ENCODE results near the gene ROCK2. TPM values are rescaled to one million over a fixed set of nuclear protein-coding genes. Genes with fewer than 3 reads are reported as not detected.

ROCK2 gene
- total RNA-seq, 4 donors from 2014 or later: 18.0 to 34.8 (median 23.2) TPM

DNA sequence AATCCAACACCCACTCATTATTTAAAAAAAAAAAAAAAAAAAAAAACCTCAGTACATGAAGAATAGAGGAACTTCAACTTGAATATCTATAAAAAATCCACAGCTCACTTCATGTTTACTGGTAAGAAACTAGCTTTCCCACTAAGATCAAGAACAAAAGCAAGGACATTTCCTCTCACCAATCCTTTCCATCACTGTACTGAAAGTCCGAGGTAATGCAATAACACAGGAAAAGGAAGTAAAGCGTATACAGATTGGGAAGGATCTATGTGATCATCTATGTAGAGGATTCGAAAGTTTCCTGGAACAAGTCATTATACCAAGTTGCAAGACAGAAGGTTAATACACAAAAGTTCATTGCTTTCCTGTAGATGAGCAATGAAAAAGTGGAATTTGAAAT lies 63.2 kb downstream of the ROCK2 start:
- DNase-seq (ENCODE audit: low spot score in 2 of 2): no peak
- TF ChIP-seq, protein P1, sequence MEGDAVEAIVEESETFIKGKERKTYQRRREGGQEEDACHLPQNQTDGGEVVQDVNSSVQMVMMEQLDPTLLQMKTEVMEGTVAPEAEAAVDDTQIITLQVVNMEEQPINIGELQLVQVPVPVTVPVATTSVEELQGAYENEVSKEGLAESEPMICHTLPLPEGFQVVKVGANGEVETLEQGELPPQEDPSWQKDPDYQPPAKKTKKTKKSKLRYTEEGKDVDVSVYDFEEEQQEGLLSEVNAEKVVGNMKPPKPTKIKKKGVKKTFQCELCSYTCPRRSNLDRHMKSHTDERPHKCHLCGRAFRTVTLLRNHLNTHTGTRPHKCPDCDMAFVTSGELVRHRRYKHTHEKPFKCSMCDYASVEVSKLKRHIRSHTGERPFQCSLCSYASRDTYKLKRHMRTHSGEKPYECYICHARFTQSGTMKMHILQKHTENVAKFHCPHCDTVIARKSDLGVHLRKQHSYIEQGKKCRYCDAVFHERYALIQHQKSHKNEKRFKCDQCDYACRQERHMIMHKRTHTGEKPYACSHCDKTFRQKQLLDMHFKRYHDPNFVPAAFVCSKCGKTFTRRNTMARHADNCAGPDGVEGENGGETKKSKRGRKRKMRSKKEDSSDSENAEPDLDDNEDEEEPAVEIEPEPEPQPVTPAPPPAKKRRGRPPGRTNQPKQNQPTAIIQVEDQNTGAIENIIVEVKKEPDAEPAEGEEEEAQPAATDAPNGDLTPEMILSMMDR (IDR thresholded peaks at IDR 0.05): no peak
- TF ChIP-seq POLR2A (IDR thresholded peaks at IDR 0.05): no peak
- intact Hi-C loops (cut with DNase I; ENCODE audit: low total_unique reads): no loop called here
- 80 to 81% methylated on average over 3 of the region's 3 CpGs for WGBS, 2 donors
- no peak overlapping the region for H3K4me3 ChIP-seq (ENCODE audit: low read depth, poor library complexity, severe bottlenecking)

DNA sequence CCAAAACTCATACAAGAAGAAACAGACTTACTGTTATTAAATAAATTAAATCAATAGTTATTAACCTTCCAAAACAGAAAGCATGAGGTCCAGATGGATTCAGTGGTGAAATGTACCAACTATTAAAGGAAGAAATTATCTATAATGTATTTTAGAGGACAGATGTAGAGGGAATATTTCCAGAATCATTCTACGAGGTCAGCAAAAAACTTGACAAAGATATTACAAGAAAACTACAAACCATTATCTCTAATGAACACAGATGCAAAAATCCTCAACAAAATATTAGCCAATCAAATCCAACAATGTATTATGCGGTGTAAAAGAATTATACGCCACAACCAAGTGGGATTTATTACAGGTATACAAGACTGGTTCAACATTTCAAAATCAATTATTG lies 63.7 kb downstream of the ROCK2 start:
- whole genome bisulfite sequencing, 2 donors: 90 to 97% methylated on average over 3 of the region's 3 CpGs
- intact Hi-C loops (cut with DNase I; ENCODE audit: low total_unique reads): no loop called here
- DNase-seq (ENCODE audit: low spot score in 2 of 2): no peak
- no peak overlapping the region for H3K4me3 ChIP-seq (ENCODE audit: low read depth, poor library complexity, severe bottlenecking)
- TF ChIP-seq, protein P1 (IDR thresholded peaks at IDR 0.05): no peak
- no peak for TF ChIP-seq POLR2A (IDR thresholded peaks at IDR 0.05)

DNA sequence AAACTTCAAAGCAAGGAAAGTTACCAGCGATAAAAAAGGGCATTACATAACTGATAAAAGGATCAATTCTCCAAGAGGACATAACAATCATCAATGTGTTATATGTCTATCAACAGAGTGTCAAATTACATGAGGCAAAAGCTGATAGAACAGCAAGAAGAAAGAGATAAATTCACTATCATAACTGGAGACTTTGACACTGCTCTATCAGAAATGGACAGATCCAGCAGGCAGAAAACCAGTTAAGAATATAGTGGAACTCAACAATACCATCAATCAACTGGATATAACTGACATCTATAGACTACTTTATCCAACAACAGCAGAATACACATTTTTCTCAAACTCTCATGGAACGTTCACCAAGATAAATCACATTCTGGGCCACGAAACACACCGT lies 65.0 kb downstream of the ROCK2 start:
- no peak overlapping the region for H3K4me3 ChIP-seq (ENCODE audit: low read depth, poor library complexity, severe bottlenecking)
- WGBS, 2 donors: 68 to 88% methylated on average over 4 of the region's 4 CpGs
- TF ChIP-seq, protein P1 (IDR thresholded peaks at IDR 0.05): no peak
- no peak for DNase-seq (ENCODE audit: low spot score in 2 of 2)
- intact Hi-C loops (cut with DNase I; ENCODE audit: low total_unique reads): no loop called here

DNA sequence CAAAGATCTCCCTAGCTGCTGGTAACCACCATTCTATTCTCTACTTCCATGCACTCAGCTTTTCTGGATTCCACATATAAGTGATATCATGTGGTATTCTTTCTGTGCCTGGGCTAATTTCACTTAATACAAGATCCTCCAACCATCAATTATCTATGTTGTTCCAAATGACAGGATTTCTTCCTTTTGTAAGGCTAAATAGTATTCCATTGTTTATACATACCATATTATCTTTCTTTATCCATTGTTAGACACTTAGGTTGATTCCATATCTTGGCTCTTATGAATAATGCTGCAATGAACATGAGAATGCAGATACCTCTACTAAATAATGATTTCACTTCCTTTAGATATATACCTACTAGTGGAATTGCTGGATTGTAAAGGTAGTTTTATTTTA lies 66.2 kb downstream of the ROCK2 start:
- TF ChIP-seq POLR2A (IDR thresholded peaks at IDR 0.05): no peak
- TF ChIP-seq, protein P1 (IDR thresholded peaks at IDR 0.05): no peak
- intact Hi-C loops (cut with DNase I; ENCODE audit: low total_unique reads): no loop called here
- no peak for DNase-seq (ENCODE audit: low spot score in 2 of 2)
- no peak overlapping the region for H3K4me3 ChIP-seq (ENCODE audit: low read depth, poor library complexity, severe bottlenecking)

DNA sequence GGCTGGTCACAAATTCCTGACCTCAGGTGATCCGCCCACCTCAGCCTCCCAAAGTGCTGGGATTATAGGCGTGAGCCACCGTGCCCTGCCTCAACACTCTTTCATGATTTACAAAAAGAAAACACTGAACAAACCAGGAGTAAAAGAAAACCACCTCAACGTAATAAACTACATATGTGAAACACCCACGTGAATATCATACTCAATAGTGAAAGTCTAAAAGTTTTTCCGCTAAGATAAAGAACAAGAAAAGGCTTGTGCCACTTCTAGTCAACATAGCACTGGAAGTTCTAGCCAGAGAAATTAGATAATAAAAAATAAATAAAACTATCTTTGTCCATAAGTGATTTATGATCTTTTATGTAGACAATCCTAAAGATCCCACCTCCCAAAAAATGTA lies 68.5 kb downstream of the ROCK2 start:
- intact Hi-C loops (cut with DNase I; ENCODE audit: low total_unique reads): no loop called here
- no peak overlapping the region for H3K4me3 ChIP-seq (ENCODE audit: low read depth, poor library complexity, severe bottlenecking)
- DNase-seq (ENCODE audit: low spot score in 2 of 2): no peak
- TF ChIP-seq POLR2A (IDR thresholded peaks at IDR 0.05): no peak
- TF ChIP-seq, protein P1 (IDR thresholded peaks at IDR 0.05): no peak
- WGBS, 2 donors: 83 to 87% methylated on average over 6 of the region's 6 CpGs

DNA sequence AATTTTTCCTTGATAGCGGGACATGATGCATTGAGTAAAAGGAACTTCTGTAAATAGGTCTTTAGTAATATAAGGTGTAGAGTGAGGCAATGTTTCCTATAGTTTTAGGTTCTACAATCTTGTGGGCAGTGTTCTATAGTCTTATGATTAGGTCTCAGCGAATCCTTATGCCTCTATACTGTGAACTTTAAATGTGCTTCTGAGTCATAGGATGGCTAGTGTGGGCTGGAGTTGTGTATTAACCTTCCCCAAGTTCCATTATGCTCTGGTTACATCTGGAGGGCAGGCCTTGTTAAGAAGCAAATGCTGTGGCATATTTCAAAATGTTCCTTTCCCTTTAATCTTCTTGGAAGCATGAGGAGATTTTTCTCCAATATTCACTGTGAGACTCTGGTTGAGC lies 73.5 kb downstream of the ROCK2 start:
- no peak overlapping the region for H3K4me3 ChIP-seq (ENCODE audit: low read depth, poor library complexity, severe bottlenecking)
- no peak for TF ChIP-seq POLR2A (IDR thresholded peaks at IDR 0.05)
- TF ChIP-seq, protein P1 (IDR thresholded peaks at IDR 0.05): no peak
- DNase-seq (ENCODE audit: low spot score in 2 of 2): no peak
- 90% methylated on average over 2 of the region's 2 CpGs for WGBS, 2 donors
- intact Hi-C loops (cut with DNase I; ENCODE audit: low total_unique reads): no loop called here
